ENCODE measurements around the gene DNHD1. TPM values are rescaled to one million over a fixed set of nuclear protein-coding genes. Genes with fewer than 3 reads are reported as not detected.
A peak's percentile ranks its signal among the peaks of the same experiment; 100 is the strongest.

DNHD1 gene
- total and polyA plus RNA-seq, 9 of the 15 experiments (the other 6 are each of a cell fraction or from before 2014, with no cell fraction given): 0.82 to 9.7 (median 3.8) TPM

- TF ChIP-seq KAT7 (CRISPR knock-in tag; IDR thresholded peaks at IDR 0.05; ENCODE audit: borderline replicate concordance) (no peak), ZFP36 (IDR thresholded peaks at IDR 0.05; ENCODE audit: low read depth, low read length, partially characterized antibody) (no peak), E2F5 (CRISPR knock-in tag; IDR thresholded peaks at IDR 0.05) (no peak), KLF6 (CRISPR knock-in tag; IDR thresholded peaks at IDR 0.05; ENCODE audit: borderline replicate concordance) (no peak), HMBOX1 (IDR thresholded peaks at IDR 0.05) (no peak), POLR3A (IDR thresholded peaks at IDR 0.05; ENCODE audit: borderline replicate concordance, extremely low read depth, insufficient read depth, insufficient read length) (no peak), STAT5B (CRISPR knock-in tag; IDR thresholded peaks at IDR 0.05) (no peak), TAF1 (IDR thresholded peaks at IDR 0.05; ENCODE audit: control insufficient read depth, extremely low read depth, insufficient read depth, low read length, severe bottlenecking) (peak; percentile 30), PRPF4 (IDR thresholded peaks at IDR 0.05; ENCODE audit: insufficient read depth, low read depth, low read length, poor library complexity, severe bottlenecking) (no peak), ZNF184 (CRISPR knock-in tag; IDR thresholded peaks at IDR 0.05) (no peak), ZNF197 (CRISPR knock-in tag; IDR thresholded peaks at IDR 0.05; ENCODE audit: low read depth) (no peak), E2F6 (IDR thresholded peaks at IDR 0.05; ENCODE audit: borderline replicate concordance in 1 of 2, extremely low read depth in 1 of 2, insufficient read depth in 1 of 2, insufficient read length in 1 of 2, low read depth in 1 of 2, low read length in 1 of 2, poor library complexity in 1 of 2, severe bottlenecking in 1 of 2) (peak in 1 of 2 experiments; percentile 14), BRF1 (IDR thresholded peaks at IDR 0.05; ENCODE audit: borderline replicate concordance, extremely low read depth, insufficient read length) (no peak), PKNOX1 (IDR thresholded peaks at IDR 0.05) (peak; percentile 56), FOXK2 (conservative IDR thresholded peaks at IDR 0.05 in 1 of 2, IDR thresholded peaks at IDR 0.05 in 1 of 2; ENCODE audit: low read depth in 2 of 2) (no peak), DIDO1 (tag; IDR thresholded peaks at IDR 0.05; ENCODE audit: low read depth) (no peak), MAFF (IDR thresholded peaks at IDR 0.05; ENCODE audit: low read length) (no peak), KDM2B (CRISPR knock-in tag; IDR thresholded peaks at IDR 0.05) (no peak), MXI1 (IDR thresholded peaks at IDR 0.05; ENCODE audit: low read depth, low read length) (no peak), NCOA2 (IDR thresholded peaks at IDR 0.05; ENCODE audit: partially characterized antibody in 2 of 2) (no peak)
Observed at GRCh38 chr11:6468712-6469495, 28.2 kb upstream of the DNHD1 start (continued).
